DND-41 (cell line): ENCODE measurements around the gene SLC41A3.

Experiments
- ATAC-seq: fragments of 200-7000 bp; cut with Tn5 transposase; 3 replicates; pipeline ENCODE4 v1.9.1; 2021; ENCODE audit warnings: low read depth; ENCODE audit not compliant: insufficient read depth
- DNase-seq: peaks from one replicate; pipeline ENCODE4 v3.0.0-alpha.2; 2020
- H2AFZ ChIP-seq: 2 replicates; pipeline ENCODE4 v1.6.0; 2012; ENCODE audit warnings: low read depth, low read length
- H3K27ac ChIP-seq: 2 replicates; pipeline ENCODE4 v1.5.1; 2012; ENCODE audit warnings: low read length, inconsistent platforms
- H3K27me3 ChIP-seq: fragments of 200-600 bp; sonication (generic); 2 replicates; pipeline ENCODE4 v1.6.0; 2012; ENCODE audit warnings: low read length, mild to moderate bottlenecking, inconsistent platforms; ENCODE audit not compliant: insufficient read depth, poor library complexity
- H3K36me3 ChIP-seq: 2 replicates; pipeline ENCODE4 v1.5.1; 2012; ENCODE audit warnings: low read length, inconsistent platforms; ENCODE audit not compliant: insufficient read depth
- H3K4me1 ChIP-seq: 2 replicates; pipeline ENCODE4 v1.5.1; 2012; ENCODE audit warnings: mild to moderate bottlenecking, low read length; ENCODE audit not compliant: insufficient read depth
- H3K4me2 ChIP-seq: 2 replicates; pipeline ENCODE4 v1.6.0; 2012; ENCODE audit warnings: mild to moderate bottlenecking, moderate library complexity, low read length, inconsistent platforms; ENCODE audit not compliant: insufficient read depth
- H3K4me3 ChIP-seq, 2 experiments: fragments of 200-600 bp in 1 of 2; shearing (Covaris generic) in 1 of 2; 2 replicates each; pipeline ENCODE4 v1.5.1; 2012 to 2016; ENCODE audit warnings: inconsistent platforms in 2 of 2, low read length in 2 of 2, mild to moderate bottlenecking in 2 of 2, low read depth in 1 of 2, moderate library complexity in 1 of 2
- H3K79me2 ChIP-seq: 2 replicates; pipeline ENCODE4 v1.6.0; 2012; ENCODE audit warnings: low read length, inconsistent platforms; ENCODE audit not compliant: insufficient read depth
- H3K9ac ChIP-seq: 2 replicates; pipeline ENCODE4 v1.6.0; 2012; ENCODE audit warnings: low read depth, mild to moderate bottlenecking, inconsistent platforms, low read length, moderate library complexity
- H3K9me3 ChIP-seq: 2 replicates; pipeline ENCODE4 v1.5.1; 2012; ENCODE audit warnings: low read length, moderate library complexity, mild to moderate bottlenecking, inconsistent platforms; ENCODE audit not compliant: insufficient read depth, severe bottlenecking
- H4K20me1 ChIP-seq: 2 replicates; pipeline ENCODE4 v1.6.0; 2012; ENCODE audit warnings: low read length; ENCODE audit not compliant: insufficient read depth
- EZH2 ChIP-seq: IDR thresholded peaks from 3 replicates; pipeline ENCODE4 v1.6.1; 2012; ENCODE audit warnings: borderline replicate concordance, low read depth, mild to moderate bottlenecking, moderate library complexity, low read length, inconsistent platforms; ENCODE audit not compliant: severe bottlenecking
- TF ChIP-seq, protein P1 (sequence below): IDR thresholded peaks from 2 replicates; pipeline ENCODE4 v1.5.1; 2012; ENCODE audit warnings: borderline replicate concordance, low read length, moderate library complexity, mild to moderate bottlenecking; ENCODE audit not compliant: poor library complexity, severe bottlenecking; ENCODE audit errors: extremely low read depth

Gene SLC41A3

DNA sequence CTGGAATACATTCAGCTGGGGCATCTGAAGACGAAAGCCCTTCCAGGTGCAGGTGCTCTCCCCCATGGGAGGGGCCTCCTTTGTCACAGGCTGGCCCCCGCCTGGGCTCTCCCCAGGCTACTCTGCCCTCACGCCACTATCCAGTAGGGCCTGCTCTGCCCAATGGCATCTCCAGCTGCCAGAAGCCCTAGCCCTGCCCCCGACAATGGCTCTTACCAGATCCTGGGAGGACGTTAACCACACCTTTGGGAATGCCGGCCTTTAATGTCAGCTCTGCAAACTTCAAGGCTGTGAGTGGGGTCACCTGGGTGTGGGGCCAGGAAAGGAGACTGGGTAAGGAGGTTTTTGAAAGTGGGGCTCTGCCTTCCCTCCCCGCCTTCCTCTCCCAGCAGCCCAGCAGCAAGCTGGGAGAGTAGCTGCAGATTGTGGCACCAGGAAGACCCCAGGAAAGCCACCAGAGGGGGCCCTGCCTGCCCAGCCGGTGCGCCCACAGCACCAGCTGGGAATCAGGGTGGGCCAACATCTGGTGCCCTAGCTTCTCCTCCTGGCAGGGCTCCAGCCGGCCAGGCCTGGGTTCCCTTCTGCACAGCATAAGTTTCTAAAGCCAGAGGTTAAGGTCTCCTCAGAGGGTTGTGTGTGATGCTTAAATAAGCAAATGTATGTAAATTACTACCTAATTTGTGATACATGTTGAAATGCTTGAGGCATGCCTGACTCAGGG lies 40.4 kb upstream of the SLC41A3 start:
- Histone ChIP-seq H3K4me2 (no peak overlapping the region), H3K4me3 (no peak overlapping the region), H3K27me3 (peaks cover 8% of the 10 kb centered on the region), H4K20me1 (no peaks in the 10 kb centered on the region), H3K27ac (no peak overlapping the region), H3K9me3 (no peaks in the 10 kb centered on the region), H2AFZ (no peak overlapping the region), H3K79me2 (no peaks in the 10 kb centered on the region), H3K9ac (no peak overlapping the region), H3K4me1 (no peaks in the 10 kb centered on the region), H3K36me3 (no peaks in the 10 kb centered on the region)
- ATAC-seq (0 out of 3 replicates have a peak, but pooled peaks have one; percentile 42), DNase-seq (no peak)
- no peak for TF ChIP-seq EZH2

DNA sequence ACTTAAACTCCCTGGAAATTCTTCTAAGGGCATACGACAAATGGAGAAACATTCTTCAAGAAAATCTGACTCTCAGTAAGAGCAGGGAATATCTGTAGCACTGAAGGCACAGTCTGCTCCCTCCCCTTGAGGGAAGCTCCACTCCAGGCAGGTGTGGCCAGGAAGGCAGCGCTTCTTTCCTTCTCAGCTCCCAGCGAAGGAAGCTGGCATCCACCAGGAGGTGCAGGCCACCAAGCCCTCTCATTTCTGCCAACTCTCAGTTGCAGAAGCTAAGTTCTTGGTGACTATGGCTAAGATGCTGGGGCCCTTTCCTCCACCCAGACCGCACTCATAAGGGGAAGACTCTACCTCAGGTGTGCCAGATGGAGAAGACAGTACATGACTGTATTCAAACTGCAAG lies 37.7 kb upstream of the SLC41A3 start:
- ATAC-seq (no peak), DNase-seq (no peak)
- Histone ChIP-seq H3K4me2 (no peak overlapping the region), H4K20me1 (no peaks in the 10 kb centered on the region), H3K79me2 (no peaks in the 10 kb centered on the region), H3K36me3 (no peaks in the 10 kb centered on the region), H3K9me3 (no peaks in the 10 kb centered on the region), H2AFZ (no peak overlapping the region), H3K9ac (no peak overlapping the region), H3K27ac (no peak overlapping the region), H3K27me3 (peaks cover 6% of the 10 kb centered on the region), H3K4me1 (no peaks in the 10 kb centered on the region), H3K4me3 (no peak overlapping the region)
- no peak for TF ChIP-seq EZH2
- TF ChIP-seq, protein P1, sequence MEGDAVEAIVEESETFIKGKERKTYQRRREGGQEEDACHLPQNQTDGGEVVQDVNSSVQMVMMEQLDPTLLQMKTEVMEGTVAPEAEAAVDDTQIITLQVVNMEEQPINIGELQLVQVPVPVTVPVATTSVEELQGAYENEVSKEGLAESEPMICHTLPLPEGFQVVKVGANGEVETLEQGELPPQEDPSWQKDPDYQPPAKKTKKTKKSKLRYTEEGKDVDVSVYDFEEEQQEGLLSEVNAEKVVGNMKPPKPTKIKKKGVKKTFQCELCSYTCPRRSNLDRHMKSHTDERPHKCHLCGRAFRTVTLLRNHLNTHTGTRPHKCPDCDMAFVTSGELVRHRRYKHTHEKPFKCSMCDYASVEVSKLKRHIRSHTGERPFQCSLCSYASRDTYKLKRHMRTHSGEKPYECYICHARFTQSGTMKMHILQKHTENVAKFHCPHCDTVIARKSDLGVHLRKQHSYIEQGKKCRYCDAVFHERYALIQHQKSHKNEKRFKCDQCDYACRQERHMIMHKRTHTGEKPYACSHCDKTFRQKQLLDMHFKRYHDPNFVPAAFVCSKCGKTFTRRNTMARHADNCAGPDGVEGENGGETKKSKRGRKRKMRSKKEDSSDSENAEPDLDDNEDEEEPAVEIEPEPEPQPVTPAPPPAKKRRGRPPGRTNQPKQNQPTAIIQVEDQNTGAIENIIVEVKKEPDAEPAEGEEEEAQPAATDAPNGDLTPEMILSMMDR, result no peak

DNA sequence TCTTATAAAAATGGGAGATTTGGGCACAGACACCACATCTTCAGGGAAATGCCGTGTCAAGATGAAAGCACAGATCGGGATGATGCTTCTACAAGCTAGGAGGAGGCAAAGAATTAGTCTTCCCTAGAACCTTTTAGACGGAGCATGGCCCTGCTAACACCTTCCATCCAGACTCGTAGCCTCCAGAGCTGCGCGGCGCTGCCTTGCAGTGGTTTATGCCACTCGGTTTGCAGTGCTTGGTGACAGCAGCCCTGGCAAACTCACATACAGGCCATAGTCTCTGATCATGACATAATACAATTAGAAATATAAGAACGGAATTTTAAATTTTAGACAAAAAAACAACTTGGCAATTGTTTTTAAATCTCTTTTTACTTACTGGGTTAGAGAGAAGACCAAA lies 37.1 kb upstream of the SLC41A3 start:
- Histone ChIP-seq H3K9me3 (no peaks in the 10 kb centered on the region), H4K20me1 (no peaks in the 10 kb centered on the region), H3K27ac (no peak overlapping the region), H3K79me2 (no peaks in the 10 kb centered on the region), H3K4me3 (no peak overlapping the region), H3K27me3 (peaks cover 6% of the 10 kb centered on the region), H2AFZ (no peak overlapping the region), H3K4me2 (no peak overlapping the region), H3K4me1 (no peaks in the 10 kb centered on the region), H3K9ac (no peak overlapping the region), H3K36me3 (no peaks in the 10 kb centered on the region)
- TF ChIP-seq, protein P1, result no peak
- no peak for TF ChIP-seq EZH2
- ATAC-seq (no peak), DNase-seq (no peak)

DNA sequence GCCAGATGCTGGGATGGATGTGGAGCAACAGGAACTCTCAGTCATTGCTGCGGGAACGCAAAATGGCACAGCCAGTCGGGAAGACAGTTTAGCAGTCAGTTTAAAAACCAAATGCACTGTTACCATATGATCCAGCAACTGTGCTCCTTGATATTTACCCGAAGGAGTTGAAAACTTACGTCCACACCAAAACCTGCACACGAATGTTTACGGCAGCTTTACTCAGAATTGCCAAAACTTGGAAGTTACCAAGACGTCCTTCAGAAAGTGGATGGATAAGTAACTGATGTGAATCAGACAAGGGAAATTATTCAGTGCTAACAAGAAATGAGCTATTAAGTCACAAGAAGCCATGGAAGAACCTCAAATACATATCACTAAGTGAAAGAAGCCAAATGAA lies 36.1 kb upstream of the SLC41A3 start:
- ATAC-seq (no peak), DNase-seq (no peak)
- Histone ChIP-seq H3K4me3 (no peak overlapping the region), H2AFZ (no peak overlapping the region), H3K79me2 (no peaks in the 10 kb centered on the region), H3K27ac (no peak overlapping the region), H3K27me3 (peaks cover 6% of the 10 kb centered on the region), H4K20me1 (no peaks in the 10 kb centered on the region), H3K36me3 (no peaks in the 10 kb centered on the region), H3K4me1 (no peaks in the 10 kb centered on the region), H3K9ac (no peak overlapping the region), H3K9me3 (no peaks in the 10 kb centered on the region), H3K4me2 (no peak overlapping the region)
- no peak for TF ChIP-seq EZH2
- TF ChIP-seq, protein P1, result no peak
